ENCODE measurements around the gene CDH12. TPM values are rescaled to one million over a fixed set of nuclear protein-coding genes. Genes with fewer than 3 reads are reported as not detected.

Gene CDH12
- total RNA-seq, 4 donors from 2014 or later: 0.19 to 0.91 (median 0.47) TPM

DNA sequence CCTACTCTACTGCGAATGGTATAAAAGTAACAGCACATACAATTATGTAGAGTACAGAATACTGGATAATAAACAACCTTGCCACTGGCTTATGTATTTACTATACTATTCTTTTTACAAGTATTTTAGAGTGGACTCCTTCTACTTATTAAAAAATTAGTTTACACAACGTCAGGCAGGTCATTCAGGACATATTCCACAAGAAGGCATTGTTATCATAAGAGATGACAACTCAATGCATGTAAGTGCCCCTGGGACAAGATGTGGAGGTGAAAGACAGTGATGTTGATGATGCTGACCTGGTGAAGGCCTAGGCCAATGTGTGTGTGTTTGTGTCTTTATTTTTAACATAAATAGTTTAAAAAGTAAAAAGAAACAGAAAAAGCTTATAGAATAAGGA, 421.7 kb downstream of the CDH12 start:
- no peak for TF ChIP-seq POLR2A (IDR thresholded peaks at IDR 0.05)
- TF ChIP-seq, protein P1, sequence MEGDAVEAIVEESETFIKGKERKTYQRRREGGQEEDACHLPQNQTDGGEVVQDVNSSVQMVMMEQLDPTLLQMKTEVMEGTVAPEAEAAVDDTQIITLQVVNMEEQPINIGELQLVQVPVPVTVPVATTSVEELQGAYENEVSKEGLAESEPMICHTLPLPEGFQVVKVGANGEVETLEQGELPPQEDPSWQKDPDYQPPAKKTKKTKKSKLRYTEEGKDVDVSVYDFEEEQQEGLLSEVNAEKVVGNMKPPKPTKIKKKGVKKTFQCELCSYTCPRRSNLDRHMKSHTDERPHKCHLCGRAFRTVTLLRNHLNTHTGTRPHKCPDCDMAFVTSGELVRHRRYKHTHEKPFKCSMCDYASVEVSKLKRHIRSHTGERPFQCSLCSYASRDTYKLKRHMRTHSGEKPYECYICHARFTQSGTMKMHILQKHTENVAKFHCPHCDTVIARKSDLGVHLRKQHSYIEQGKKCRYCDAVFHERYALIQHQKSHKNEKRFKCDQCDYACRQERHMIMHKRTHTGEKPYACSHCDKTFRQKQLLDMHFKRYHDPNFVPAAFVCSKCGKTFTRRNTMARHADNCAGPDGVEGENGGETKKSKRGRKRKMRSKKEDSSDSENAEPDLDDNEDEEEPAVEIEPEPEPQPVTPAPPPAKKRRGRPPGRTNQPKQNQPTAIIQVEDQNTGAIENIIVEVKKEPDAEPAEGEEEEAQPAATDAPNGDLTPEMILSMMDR (IDR thresholded peaks at IDR 0.05): no peak
- DNase-seq (ENCODE audit: low spot score in 2 of 2): no peak
- intact Hi-C loops (cut with DNase I; ENCODE audit: low total_unique reads): no loop called here
- no peak overlapping the region for H3K4me3 ChIP-seq (ENCODE audit: low read depth, poor library complexity, severe bottlenecking)
- WGBS, 2 donors: 75 to 79% methylated on average over 2 of the region's 2 CpGs

DNA sequence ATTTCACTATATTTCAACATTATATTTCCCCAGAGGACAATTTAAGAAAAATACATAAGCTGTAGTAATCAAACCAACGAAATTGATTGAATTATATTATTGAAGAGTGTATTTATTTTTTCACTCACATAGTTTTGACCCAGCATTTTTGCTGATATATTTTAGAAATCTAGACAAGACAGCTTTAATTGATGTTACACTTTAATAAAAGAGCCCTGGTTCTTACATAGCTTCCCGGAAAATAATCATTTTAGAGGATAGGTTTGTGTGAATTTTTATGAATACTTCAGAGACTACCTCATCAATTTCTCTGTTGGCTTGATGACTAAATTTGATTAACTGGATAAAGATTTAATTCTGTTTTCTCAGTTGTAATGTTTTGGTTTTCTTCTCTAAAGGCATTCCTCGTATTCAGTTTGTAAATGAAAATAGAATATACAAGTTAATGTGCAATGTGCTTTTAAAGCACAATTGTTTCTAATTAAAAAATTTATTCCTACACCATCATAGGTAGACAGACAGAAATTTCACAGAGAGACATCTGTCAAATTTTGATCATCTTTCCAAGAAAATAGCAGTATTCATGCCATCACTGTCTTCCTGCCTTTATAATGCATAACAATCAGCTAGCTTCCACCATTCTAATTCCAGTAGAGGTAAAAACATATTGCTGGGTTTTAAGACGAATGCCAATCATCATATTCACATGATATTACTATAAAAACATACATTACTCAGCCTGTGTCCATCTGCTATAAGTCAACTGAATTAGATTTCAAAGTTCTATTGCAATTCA, 441.4 kb downstream of the CDH12 start:
- H3K4me3 ChIP-seq (ENCODE audit: low read depth, poor library complexity, severe bottlenecking): no peak overlapping the region
- TF ChIP-seq POLR2A (IDR thresholded peaks at IDR 0.05): no peak
- TF ChIP-seq, protein P1 (IDR thresholded peaks at IDR 0.05): no peak
- WGBS, 2 donors: 59 to 73% methylated on average over 4 of the region's 4 CpGs
- intact Hi-C loops (cut with DNase I; ENCODE audit: low total_unique reads): no loop called here
- no peak for DNase-seq (ENCODE audit: low spot score in 2 of 2)

DNA sequence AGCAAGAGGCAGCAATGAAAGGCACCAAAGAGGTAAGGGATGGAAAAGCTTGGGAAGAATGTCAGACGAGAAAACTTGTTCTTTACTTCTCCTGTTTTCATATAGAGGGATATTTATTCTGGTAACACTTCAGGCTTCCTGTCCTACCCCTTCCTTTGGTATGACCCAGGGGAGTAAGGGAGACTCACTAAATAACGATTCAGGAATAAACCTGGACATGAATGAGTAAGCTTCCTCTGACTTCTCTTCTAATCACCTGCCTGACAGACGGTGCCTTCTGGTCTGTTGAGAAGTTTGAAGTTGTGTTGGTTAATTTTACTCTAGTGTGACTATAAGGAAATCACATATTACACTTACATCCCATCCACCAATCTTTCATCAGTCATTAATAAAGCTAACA, 461.2 kb downstream of the CDH12 start:
- TF ChIP-seq, protein P1 (IDR thresholded peaks at IDR 0.05): no peak
- no peak for TF ChIP-seq POLR2A (IDR thresholded peaks at IDR 0.05)
- no peak for DNase-seq (ENCODE audit: low spot score in 2 of 2)
- H3K4me3 ChIP-seq (ENCODE audit: low read depth, poor library complexity, severe bottlenecking): no peak overlapping the region
- intact Hi-C loops (cut with DNase I; ENCODE audit: low total_unique reads): no loop called here
- WGBS, 2 donors: 60 to 77% methylated on average over 3 of the region's 3 CpGs

DNA sequence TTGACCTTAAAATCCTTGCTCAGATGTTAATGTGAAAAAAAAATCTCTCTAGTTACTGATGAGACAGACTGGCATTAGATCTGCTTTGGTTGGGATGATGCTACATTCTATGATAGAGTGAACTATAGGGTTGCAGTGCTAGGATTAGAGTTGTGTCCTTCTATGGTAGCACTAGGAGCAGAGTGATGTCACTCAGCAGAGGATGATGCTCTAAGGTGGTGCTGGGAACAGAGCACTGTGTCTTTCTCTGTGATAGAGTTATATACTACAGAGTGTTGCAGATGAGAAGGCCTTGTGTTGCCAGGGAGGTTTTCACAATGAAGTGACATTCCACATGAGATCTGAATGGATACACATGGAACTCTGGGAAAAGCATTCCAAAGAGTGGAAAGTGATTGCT, 462.3 kb downstream of the CDH12 start:
- intact Hi-C loops (cut with DNase I; ENCODE audit: low total_unique reads): no loop called here
- no peak for DNase-seq (ENCODE audit: low spot score in 2 of 2)
- no peak overlapping the region for H3K4me3 ChIP-seq (ENCODE audit: low read depth, poor library complexity, severe bottlenecking)
- TF ChIP-seq, protein P1 (IDR thresholded peaks at IDR 0.05): no peak
- TF ChIP-seq POLR2A (IDR thresholded peaks at IDR 0.05): no peak

DNA sequence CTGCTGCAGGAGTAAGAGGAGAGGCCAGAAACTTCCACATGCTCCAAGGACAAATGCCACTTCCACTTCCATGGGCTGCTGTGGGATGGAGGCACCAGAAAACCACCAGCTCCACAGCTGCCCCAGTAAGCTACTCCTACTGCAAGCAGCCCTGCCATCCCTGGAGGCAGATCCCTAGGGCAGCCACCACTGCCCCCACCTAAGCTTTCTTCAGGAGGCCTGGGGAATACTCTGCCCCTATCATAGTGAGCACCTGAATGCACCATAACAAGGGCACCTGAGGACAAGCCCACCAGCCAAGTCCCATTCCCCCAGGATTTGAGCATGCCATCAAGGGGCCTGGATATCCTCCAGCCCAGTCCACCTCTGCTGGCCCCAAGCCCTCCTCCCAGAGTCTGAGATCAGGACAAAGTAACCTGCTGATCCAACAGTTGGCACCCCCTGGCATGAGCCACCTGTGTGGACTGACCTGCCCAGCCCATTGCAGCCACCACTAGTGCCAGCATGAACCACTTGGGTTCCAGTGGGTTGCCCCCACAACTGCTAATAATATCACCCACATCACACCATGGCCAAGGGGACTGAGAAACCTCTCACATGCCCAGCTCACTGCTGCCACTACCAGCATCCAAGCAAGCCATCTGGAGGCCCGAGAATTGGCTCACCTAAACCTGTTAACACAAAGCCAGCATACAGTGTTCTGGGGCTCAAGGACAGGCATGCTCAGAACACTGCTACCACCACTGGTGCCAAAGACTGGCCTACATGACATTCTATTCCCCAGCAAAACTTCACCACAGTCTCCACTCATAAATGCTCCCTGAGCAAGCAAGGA, 480.1 kb downstream of the CDH12 start:
- no peak for TF ChIP-seq POLR2A (IDR thresholded peaks at IDR 0.05)
- TF ChIP-seq, protein P1 (IDR thresholded peaks at IDR 0.05): no peak
- no peak overlapping the region for H3K4me3 ChIP-seq (ENCODE audit: low read depth, poor library complexity, severe bottlenecking)
- 78 to 100% methylated on average over 1 of the region's 1 CpG for WGBS, 2 donors
- no peak for DNase-seq (ENCODE audit: low spot score in 2 of 2)
- intact Hi-C loops (cut with DNase I; ENCODE audit: low total_unique reads): no loop called here

All from lower leg skin (tissue), 4 donors.